IPS-20b (cell line): Measurements from ENCODE around the gene SLC7A8.

ENCODE experiments used
- H3K27ac ChIP-seq: one replicate; pipeline ENCODE4 v1.5.1; 2013; ENCODE audit warnings: low read length
- H3K27me3 ChIP-seq: 2 replicates; pipeline ENCODE4 v1.6.1; 2013; ENCODE audit warnings: mild to moderate bottlenecking, low read length, inconsistent platforms; ENCODE audit not compliant: insufficient read depth
- H3K36me3 ChIP-seq: 2 replicates; pipeline ENCODE4 v1.6.1; 2013; ENCODE audit warnings: low read depth, mild to moderate bottlenecking, inconsistent platforms, low read length, moderate library complexity; ENCODE audit not compliant: insufficient read depth
- H3K4me1 ChIP-seq: 2 replicates; pipeline ENCODE4 v1.6.1; 2013; ENCODE audit warnings: mild to moderate bottlenecking, control low read depth, inconsistent platforms, low read length, moderate library complexity; ENCODE audit not compliant: insufficient read depth
- H3K4me3 ChIP-seq: 2 replicates; pipeline ENCODE4 v1.5.1; 2013; ENCODE audit warnings: mild to moderate bottlenecking, low read length, inconsistent platforms
- H3K9ac ChIP-seq: 2 replicates; pipeline ENCODE4 v1.6.1; 2013; ENCODE audit warnings: low read depth, mild to moderate bottlenecking, inconsistent platforms, low read length, moderate library complexity
- H3K9me3 ChIP-seq: 2 replicates; pipeline ENCODE4 v1.6.1; 2013; ENCODE audit warnings: mild to moderate bottlenecking, low read depth, low read length, inconsistent platforms; ENCODE audit not compliant: insufficient read depth

Gene SLC7A8

GRCh38 chr14:23085458-23085857, 98.0 kb downstream of the SLC7A8 start:
- H3K9ac ChIP-seq, result no peak overlapping the region
- no peaks in the 10 kb centered on the region for H3K4me1 ChIP-seq
- H3K27ac ChIP-seq, result no peak overlapping the region

GRCh38 chr14:23080474-23080873, 103.0 kb downstream of the SLC7A8 start:
- no peak overlapping the region for H3K9ac ChIP-seq
- H3K4me1 ChIP-seq, result no peaks in the 10 kb centered on the region; the same call in 1 of the 2 replicates
- no peak overlapping the region for H3K4me3 ChIP-seq
- H3K9me3 ChIP-seq, result no peaks in the 10 kb centered on the region
- no peak overlapping the region for H3K27ac ChIP-seq
- peaks cover 99% of the 10 kb centered on the region for H3K36me3 ChIP-seq
- no peaks in the 10 kb centered on the region for H3K27me3 ChIP-seq

More at GRCh38 chr14:23085458-23085857, 98.0 kb downstream of the SLC7A8 start:
- H3K27me3 ChIP-seq, result no peaks in the 10 kb centered on the region
- no peaks in the 10 kb centered on the region for H3K9me3 ChIP-seq
- peaks cover 99% of the 10 kb centered on the region for H3K36me3 ChIP-seq
- no peak overlapping the region for H3K4me3 ChIP-seq

GRCh38 chr14:23079716-23080115, 103.7 kb downstream of the SLC7A8 start:
- no peak overlapping the region for H3K27ac ChIP-seq
- H3K36me3 ChIP-seq, result peaks cover 99% of the 10 kb centered on the region

GRCh38 chr14:23078692-23079116, 104.8 kb downstream of the SLC7A8 start:
- no peak overlapping the region for H3K4me3 ChIP-seq
- no peak overlapping the region for H3K27ac ChIP-seq
- H3K36me3 ChIP-seq, result peaks cover 99% of the 10 kb centered on the region
- no peak overlapping the region for H3K9ac ChIP-seq
- H3K4me1 ChIP-seq, result no peaks in the 10 kb centered on the region; the same call in 1 of the 2 replicates
- H3K27me3 ChIP-seq, result no peaks in the 10 kb centered on the region
- no peaks in the 10 kb centered on the region for H3K9me3 ChIP-seq

More at GRCh38 chr14:23079716-23080115, 103.7 kb downstream of the SLC7A8 start:
- no peaks in the 10 kb centered on the region for H3K9me3 ChIP-seq
- H3K9ac ChIP-seq, result no peak overlapping the region
- H3K27me3 ChIP-seq, result no peaks in the 10 kb centered on the region
- no peak overlapping the region for H3K4me3 ChIP-seq
- no peaks in the 10 kb centered on the region; the same call in 1 of the 2 replicates for H3K4me1 ChIP-seq

- Histone ChIP-seq H3K27ac (no peak overlapping the region), H3K9me3 (no peaks in the 10 kb centered on the region), H3K27me3 (no peaks in the 10 kb centered on the region), H3K4me3 (no peak overlapping the region), H3K4me1 (peaks cover 1% of the 10 kb centered on the region), H3K9ac (no peak overlapping the region), H3K36me3 (peaks cover 96% of the 10 kb centered on the region)
These were observed 105.5 kb downstream of the SLC7A8 start for GRCh38 chr14:23077962-23078361.

GRCh38 chr14:23076785-23077408, 106.6 kb downstream of the SLC7A8 start:
- H3K27me3 ChIP-seq, result no peaks in the 10 kb centered on the region
- no peak overlapping the region for H3K27ac ChIP-seq
- no peak overlapping the region for H3K4me3 ChIP-seq
- H3K9me3 ChIP-seq, result no peaks in the 10 kb centered on the region
- H3K9ac ChIP-seq, result no peak overlapping the region
- H3K4me1 ChIP-seq, result peaks cover 12% of the 10 kb centered on the region
- peaks cover 95% of the 10 kb centered on the region for H3K36me3 ChIP-seq
